A673 (cell line): ENCODE measurements around the gene TAS2R3. TPM values are rescaled to one million over a fixed set of nuclear protein-coding genes. Genes with fewer than 3 reads are reported as not detected.
"Not testable (repeated sequence)": the region's sequence is repeated elsewhere in the genome, so short reads cannot be mapped to it uniquely, and the experiment has no call there.

ENCODE experiments used
- BruUV-seq: library from RNA; stranded (reverse); fragments of 400-500 nt; replicated peaks from 2 replicates; lab custom pipeline; 2021; lab: Mats Ljungman, UMichigan
- CTCF ChIA-PET: fragments of 300-600 bp; sonication (Branson Sonifier 250); formaldehyde crosslinking; loops from one replicate; lab custom pipeline; 2022; ENCODE audit warnings: antibody characterized with exemption; lab: Charles Lee
- POLR2A ChIA-PET: fragments of 300-600 bp; sonication (Branson Sonifier 250); formaldehyde crosslinking; loops from one replicate; lab custom pipeline; 2022; ENCODE audit warnings: antibody characterized with exemption; ENCODE audit not compliant: low non-redundant PET; lab: Charles Lee
- DNase-seq: peaks from one replicate; pipeline ENCODE4 v3.0.0-alpha.2; 2015; ENCODE audit warnings: low spot score
- H3K27ac ChIP-seq: fragments of 200-600 bp; sonication (generic); 2 replicates; pipeline ENCODE4 v1.5.1; 2016; ENCODE audit warnings: mixed run types, low read depth, mild to moderate bottlenecking, mixed read lengths, antibody characterized with exemption, low read length; ENCODE audit not compliant: poor library complexity, severe bottlenecking
- H3K27me3 ChIP-seq: fragments of 200-600 bp; sonication (generic); replicated peaks from 2 replicates; pipeline ENCODE4 v1.6.1; 2017; ENCODE audit warnings: mixed run types, low read depth, mild to moderate bottlenecking, mixed read lengths, antibody characterized with exemption, low read length; ENCODE audit not compliant: insufficient read depth, poor library complexity
- H3K36me3 ChIP-seq: fragments of 200-600 bp; sonication (generic); 2 replicates; pipeline ENCODE4 v1.6.1; 2016; ENCODE audit warnings: mixed run types, mild to moderate bottlenecking, mixed read lengths, antibody characterized with exemption, low read length; ENCODE audit not compliant: insufficient read depth, poor library complexity, severe bottlenecking
- H3K4me1 ChIP-seq: fragments of 200-600 bp; sonication (generic); 2 replicates; pipeline ENCODE4 v1.6.1; 2017; ENCODE audit warnings: mixed run types, mild to moderate bottlenecking, mixed read lengths, antibody characterized with exemption, low read length; ENCODE audit not compliant: insufficient read depth, poor library complexity, severe bottlenecking
- H3K4me3 ChIP-seq: fragments of 200-600 bp; sonication (generic); 2 replicates; pipeline ENCODE4 v1.5.1; 2016; ENCODE audit warnings: low read depth, mixed run types, mild to moderate bottlenecking, mixed read lengths, low read length; ENCODE audit not compliant: poor library complexity, severe bottlenecking
- H3K9me3 ChIP-seq: fragments of 200-600 bp; sonication (generic); 2 replicates; pipeline ENCODE4 v1.6.1; 2016; ENCODE audit warnings: mixed run types, low read depth, mild to moderate bottlenecking, mixed read lengths, antibody characterized with exemption, low read length; ENCODE audit not compliant: poor library complexity, severe bottlenecking
- EZH2 ChIP-seq: fragments of 200-600 bp; sonication (generic); IDR thresholded peaks from 2 replicates; pipeline ENCODE4 v1.6.1; 2017; ENCODE audit warnings: borderline replicate concordance, low read depth, mild to moderate bottlenecking, mixed read lengths, antibody characterized with exemption, low read length; ENCODE audit not compliant: poor library complexity, severe bottlenecking
- intact Hi-C: fragments of 100-400 bp; cut with micrococcal nuclease; formaldehyde crosslinking; loops from one replicate; pipeline ENCODE4 v1.10.0; 2022; ENCODE audit not compliant: unreplicated experiment
- total RNA-seq: library from RNA; stranded (reverse); gene quantifications from 2 replicates; pipeline ENCODE4 v1.2.3, GENCODE V29; 2021
- TF ChIP-seq, protein P1 (sequence below): fragments of 300-800, 200-600 bp; sonication (generic); conservative IDR thresholded peaks from 2 replicates; pipeline ENCODE4 v1.5.1; 2017; ENCODE audit warnings: low read depth, mild to moderate bottlenecking, antibody characterized with exemption, low read length, moderate library complexity, mixed read lengths

Gene TAS2R3
- total RNA-seq, 1 experiment from 2014 or later: 0.99 TPM

DNA sequence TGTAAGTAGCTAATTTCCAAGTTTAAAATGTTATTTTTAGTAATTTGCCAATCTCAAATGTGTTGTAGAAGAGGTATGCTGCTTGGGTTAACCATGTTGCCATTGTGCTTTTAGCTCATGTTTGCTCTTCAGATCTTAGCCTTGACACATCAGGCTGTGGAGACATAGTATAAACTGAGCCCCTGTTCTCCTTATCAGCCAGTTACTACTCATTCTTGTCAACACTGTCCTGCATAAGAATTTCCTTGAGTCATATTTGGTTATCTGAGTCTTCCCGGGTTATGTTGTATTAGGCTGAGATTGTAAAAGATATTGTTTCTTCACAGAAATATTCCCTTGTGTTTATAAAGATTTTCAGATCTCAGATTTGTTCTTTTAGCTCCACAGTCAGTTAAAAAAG is 21.7 kb upstream of the TAS2R3 start:
- TF ChIP-seq EZH2: no peak
- TF ChIP-seq, protein P1, sequence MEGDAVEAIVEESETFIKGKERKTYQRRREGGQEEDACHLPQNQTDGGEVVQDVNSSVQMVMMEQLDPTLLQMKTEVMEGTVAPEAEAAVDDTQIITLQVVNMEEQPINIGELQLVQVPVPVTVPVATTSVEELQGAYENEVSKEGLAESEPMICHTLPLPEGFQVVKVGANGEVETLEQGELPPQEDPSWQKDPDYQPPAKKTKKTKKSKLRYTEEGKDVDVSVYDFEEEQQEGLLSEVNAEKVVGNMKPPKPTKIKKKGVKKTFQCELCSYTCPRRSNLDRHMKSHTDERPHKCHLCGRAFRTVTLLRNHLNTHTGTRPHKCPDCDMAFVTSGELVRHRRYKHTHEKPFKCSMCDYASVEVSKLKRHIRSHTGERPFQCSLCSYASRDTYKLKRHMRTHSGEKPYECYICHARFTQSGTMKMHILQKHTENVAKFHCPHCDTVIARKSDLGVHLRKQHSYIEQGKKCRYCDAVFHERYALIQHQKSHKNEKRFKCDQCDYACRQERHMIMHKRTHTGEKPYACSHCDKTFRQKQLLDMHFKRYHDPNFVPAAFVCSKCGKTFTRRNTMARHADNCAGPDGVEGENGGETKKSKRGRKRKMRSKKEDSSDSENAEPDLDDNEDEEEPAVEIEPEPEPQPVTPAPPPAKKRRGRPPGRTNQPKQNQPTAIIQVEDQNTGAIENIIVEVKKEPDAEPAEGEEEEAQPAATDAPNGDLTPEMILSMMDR: no peak
- peaks cover 13% of the 10 kb centered on the region for H3K4me1 ChIP-seq
- peaks cover 71% of the 10 kb centered on the region for H3K36me3 ChIP-seq
- CTCF ChIA-PET: no interaction called here
- no peak for DNase-seq
- no peak overlapping the region for H3K27ac ChIP-seq
- no peak overlapping the region for H3K4me3 ChIP-seq
- no peaks in the 10 kb centered on the region for H3K27me3 ChIP-seq
- BruUV-seq: no TSS peak
- H3K9me3 ChIP-seq: no peaks in the 10 kb centered on the region
- intact Hi-C loops: no loop called here
- POLR2A ChIA-PET: no interaction called here

DNA sequence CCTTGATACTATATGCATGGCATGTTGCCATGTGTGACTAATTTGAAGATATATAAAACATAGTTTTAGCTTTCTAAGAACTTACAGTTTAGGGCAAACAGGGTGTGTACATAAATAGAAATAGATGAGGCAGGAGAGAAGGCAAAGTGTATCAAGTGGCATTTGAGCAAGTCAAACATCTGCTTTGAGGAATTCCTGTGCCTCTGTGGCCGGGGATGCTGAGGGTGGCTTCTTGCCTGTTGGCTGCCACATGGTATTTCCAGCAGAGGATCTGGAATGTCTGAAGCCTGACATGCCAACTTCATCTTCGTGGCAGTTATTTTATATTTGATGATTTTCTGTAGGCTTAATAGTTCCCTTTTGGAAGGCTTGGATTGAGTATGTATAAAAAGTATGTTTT is 19.8 kb upstream of the TAS2R3 start:
- POLR2A ChIA-PET: no interaction called here
- Histone ChIP-seq H3K4me1 (peaks cover 8% of the 10 kb centered on the region), H3K4me3 (no peak overlapping the region), H3K9me3 (no peaks in the 10 kb centered on the region), H3K27ac (no peak overlapping the region), H3K36me3 (peaks cover 87% of the 10 kb centered on the region), H3K27me3 (no peaks in the 10 kb centered on the region)
- no peak for DNase-seq
- no TSS peak for BruUV-seq
- CTCF ChIA-PET: no interaction called here
- intact Hi-C loops: no loop called here
- TF ChIP-seq, protein P1: no peak
- no peak for TF ChIP-seq EZH2

DNA sequence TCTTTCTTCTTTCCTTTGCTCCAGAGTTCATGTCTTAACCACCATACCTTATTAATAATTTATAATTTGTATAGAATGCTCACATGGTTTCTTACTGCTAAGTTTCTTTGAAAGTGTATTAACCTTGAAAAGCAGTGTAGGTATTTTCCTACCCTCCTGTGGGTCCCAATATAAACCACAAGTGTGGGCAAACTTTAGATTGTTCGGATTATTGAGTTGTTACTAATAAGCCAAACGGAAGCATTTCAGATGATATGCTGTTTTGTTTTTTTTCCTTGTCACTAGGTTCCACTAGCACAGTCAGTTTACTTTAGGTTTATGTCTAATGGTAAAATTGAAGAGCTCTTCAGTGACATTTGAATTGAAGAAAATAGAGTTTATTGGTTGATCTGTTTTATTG is 15.5 kb upstream of the TAS2R3 start:
- no peak for DNase-seq
- ChIA-PET POLR2A (no interaction called here), CTCF (no interaction called here)
- TF ChIP-seq, protein P1: no peak
- no peak for TF ChIP-seq EZH2
- Histone ChIP-seq H3K36me3 (peaks cover 92% of the 10 kb centered on the region), H3K4me1 (no peaks in the 10 kb centered on the region), H3K27ac (no peak overlapping the region), H3K9me3 (peaks cover 12% of the 10 kb centered on the region), H3K4me3 (no peak overlapping the region), H3K27me3 (no peaks in the 10 kb centered on the region)
- no TSS peak for BruUV-seq
- intact Hi-C loops: no loop called here

DNA sequence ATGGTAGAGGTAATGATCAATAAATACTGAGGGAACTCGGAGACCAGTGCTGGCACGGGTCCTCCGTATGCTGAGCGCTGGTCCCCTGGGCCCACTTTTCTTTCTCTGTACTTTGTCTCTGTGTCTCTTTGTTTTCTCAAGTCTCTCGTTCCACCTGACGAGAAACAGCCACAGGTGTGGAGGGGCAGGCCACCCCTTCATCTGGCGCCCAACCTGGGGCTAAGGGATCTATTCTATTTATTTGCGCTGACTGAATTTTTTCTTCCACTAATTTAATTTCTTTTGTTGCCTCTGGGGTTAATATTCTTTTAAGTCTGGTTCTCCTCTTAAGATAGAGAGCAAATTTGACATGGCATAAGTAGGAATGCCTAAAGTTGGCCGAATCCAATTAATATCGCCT is 12.0 kb upstream of the TAS2R3 start:
- CTCF ChIA-PET, POLR2A ChIA-PET, H3K4me3 ChIP-seq, H3K27ac ChIP-seq, BruUV-seq, H3K4me1 ChIP-seq, H3K27me3 ChIP-seq, intact Hi-C loops: not testable (repeated sequence)
- Histone ChIP-seq H3K36me3 (peaks cover 68% of the 10 kb centered on the region), H3K9me3 (peaks cover 12% of the 10 kb centered on the region)
- DNase-seq: peak; percentile 1
